ENCODE measurements around the gene CPZ.

The CPZ gene

DNA sequence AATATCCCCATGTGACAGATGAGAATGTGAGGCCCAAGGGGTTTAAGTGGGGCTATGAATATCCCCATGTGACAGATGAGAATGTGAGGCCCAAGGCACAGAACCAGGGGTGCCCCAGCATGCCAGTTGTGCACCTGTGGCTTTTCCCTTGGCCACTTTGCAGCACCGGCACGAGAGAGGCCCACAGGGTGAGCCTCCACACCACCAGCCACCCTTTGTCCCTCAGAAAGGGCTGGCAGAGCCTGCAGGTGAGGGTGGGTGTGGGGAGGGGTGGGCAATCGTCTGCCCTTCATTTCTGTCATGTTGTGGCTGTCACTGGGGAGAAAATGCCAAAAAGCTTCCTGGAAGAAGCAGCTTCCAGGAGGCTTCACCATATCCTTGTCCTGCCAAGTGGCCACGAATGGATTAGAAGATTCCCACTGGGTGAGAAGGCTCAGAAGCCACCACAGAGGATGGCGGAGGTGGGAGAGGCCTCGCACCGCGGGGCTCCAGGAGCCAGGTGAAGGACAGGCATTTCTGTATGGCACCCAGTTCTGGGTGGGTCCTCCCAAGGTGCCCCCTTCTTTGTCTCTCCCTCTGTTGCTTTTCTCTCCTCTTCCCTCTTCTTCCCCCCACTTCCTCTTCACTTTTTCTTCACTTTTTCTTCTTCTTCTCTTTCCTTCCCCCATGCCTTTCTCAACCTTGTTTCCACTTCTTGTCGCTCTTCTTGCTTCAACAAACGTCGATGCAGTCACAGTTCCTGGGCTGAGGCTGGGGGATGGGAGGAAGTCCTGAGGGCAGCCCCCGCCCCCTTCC, 12.8 kb upstream of the CPZ start:
- FAIRE-seq = no peak
- DNase-seq (ENCODE audit: extremely low spot score, insufficient read length, low read depth) = no peak

DNA sequence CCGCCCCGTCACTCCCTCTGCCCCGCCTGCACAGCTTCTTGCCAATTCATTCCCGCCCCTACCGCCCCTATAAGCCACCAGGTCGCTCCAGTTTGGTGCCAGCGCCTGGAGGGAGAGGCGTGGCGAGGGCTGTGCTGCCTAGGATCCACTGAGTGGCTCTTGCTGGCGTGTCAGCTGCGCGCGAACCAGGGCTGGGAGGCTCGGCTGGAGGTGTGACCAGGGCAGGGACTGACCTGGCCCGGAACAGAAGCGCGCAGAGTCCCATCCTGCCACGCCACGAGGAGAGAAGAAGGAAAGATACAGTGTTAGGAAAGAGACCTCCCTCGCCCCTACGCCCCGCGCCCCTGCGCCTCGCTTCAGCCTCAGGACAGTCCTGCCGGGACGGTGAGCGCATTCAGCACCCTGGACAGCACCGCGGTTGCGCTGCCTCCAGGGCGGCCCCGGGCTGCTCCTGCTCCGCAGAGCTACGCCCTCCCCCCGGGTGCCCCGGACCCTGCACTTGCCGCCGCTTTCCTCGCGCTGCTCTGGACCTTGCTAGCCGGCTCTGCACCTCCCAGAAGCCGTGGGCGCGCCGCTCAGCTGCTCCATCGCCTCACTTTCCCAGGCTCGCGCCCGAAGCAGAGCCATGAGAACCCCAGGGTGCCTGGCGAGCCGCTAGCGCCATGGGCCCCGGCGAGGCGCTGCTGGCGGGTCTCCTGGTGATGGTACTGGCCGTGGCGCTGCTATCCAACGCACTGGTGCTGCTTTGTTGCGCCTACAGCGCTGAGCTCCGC, 12.1 kb upstream of the CPZ start, which contains the start of gene GPR78:
TSS of gene GPR78 (plus strand) at position 72 of the 773 bp plus-strand sequence. CDS start at position 663, 591 bp downstream.
- DNase-seq (ENCODE audit: extremely low spot score, insufficient read length, low read depth) (no peak), FAIRE-seq (no peak)

DNA sequence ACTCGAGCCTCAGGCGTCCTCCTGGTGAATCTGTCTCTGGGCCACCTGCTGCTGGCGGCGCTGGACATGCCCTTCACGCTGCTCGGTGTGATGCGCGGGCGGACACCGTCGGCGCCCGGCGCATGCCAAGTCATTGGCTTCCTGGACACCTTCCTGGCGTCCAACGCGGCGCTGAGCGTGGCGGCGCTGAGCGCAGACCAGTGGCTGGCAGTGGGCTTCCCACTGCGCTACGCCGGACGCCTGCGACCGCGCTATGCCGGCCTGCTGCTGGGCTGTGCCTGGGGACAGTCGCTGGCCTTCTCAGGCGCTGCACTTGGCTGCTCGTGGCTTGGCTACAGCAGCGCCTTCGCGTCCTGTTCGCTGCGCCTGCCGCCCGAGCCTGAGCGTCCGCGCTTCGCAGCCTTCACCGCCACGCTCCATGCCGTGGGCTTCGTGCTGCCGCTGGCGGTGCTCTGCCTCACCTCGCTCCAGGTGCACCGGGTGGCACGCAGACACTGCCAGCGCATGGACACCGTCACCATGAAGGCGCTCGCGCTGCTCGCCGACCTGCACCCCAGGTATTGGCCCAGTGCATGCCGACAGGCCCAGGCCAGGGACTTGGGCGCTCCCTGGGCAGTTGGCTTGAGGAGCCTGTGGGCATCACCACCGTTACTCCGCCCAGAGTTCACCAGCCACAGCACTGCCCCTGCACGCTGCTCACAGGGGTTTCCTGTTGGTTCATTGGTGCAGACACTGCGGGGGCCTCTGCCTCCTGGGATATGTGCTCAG, 11.3 kb upstream of the CPZ start:
- DNase-seq (ENCODE audit: extremely low spot score, insufficient read length, low read depth) (no peak), FAIRE-seq (no peak)

DNA sequence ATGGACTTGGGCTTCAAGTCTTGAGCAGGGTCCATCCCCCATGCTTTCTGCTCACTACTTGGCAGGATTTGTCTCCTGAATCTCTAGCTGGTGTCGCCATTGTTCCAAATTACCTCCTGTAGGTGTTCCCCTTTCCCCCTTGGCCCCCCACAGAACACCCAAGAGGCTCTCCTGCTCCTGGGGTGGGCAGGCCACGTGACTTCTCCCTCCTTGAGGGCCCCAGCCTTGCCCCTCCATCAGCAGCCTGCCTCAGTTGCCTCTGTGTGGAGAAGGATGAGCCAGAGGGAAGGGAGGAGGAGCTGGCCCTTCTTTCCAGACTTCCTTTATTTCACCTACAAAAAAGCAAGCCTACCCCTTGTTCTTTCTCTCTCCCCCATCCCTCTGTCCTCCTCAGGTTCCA, 10.5 kb upstream of the CPZ start:
- DNase-seq (ENCODE audit: extremely low spot score, insufficient read length, low read depth) (no peak), FAIRE-seq (no peak)

DNA sequence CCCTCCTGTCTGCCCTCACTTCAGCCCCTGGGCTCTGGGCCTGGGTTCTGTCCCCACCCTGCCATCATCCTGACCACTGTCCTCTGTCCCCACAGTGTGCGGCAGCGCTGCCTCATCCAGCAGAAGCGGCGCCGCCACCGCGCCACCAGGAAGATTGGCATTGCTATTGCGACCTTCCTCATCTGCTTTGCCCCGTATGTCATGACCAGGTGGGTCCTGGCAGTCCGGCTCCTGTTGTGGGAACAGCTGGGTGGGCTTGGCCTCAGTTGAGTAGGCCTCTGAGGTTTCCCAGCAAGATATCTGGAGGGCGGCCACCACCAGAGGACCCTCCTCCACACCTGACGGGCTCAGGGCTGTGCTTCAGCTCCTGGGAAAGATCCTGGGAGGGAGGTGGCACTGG, 10.1 kb upstream of the CPZ start:
- no peak for FAIRE-seq
- no peak for DNase-seq (ENCODE audit: extremely low spot score, insufficient read length, low read depth)

DNA sequence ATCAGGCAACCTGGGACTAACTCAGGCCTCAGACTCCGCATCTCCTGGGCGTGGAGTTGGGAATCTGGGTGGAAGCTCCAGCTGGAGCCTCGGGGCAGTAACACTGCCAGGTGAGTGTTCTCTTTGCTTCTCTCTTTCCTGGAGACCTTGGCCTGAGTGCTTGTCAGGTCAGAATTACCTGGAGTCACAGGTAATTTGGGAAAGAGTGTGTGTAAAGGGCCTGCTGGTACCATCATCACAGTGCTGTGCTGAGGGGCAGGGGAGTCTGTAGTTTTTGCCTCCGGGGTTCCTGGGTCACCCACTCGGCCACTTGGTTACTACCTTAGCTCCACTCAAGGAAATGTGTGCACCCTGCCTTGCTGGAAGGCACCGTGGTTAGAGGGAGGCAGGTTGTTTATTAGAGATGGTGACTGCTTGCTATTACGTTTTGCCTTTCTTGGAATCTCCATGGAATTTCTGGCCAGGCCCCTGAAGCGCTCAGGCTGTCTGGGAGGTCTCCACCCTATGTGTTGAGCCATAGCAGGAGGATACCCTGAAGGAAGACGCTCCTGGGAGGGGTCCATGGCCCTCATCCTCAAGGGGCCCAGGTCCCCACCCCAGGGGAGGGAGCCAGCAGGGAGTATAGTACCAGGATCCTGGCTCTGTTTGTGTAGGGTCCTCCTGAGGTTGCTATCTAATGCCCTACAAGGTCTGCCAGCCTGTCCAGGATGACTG, 9.5 kb upstream of the CPZ start:
- DNase-seq (ENCODE audit: extremely low spot score, insufficient read length, low read depth) = no peak
- no peak for FAIRE-seq

DNA sequence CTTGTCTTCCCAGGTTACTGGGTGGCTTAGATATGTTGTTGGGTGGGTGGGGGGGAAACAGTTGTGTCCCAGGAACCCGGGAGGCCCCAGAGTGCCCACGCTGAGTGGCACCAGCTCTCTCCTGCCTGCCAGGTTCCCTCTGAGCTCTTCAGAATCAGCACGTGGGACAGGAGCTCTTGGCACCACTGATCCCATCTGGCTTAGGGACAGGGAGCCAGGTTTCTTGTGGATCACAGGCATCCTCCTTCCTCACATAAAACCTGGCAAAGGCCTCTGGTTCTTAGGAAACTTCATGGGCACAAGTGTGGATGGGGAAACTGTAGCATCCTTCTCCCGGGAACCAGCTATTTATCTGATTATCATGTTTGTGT, 8.9 kb upstream of the CPZ start:
- FAIRE-seq = no peak

DNA sequence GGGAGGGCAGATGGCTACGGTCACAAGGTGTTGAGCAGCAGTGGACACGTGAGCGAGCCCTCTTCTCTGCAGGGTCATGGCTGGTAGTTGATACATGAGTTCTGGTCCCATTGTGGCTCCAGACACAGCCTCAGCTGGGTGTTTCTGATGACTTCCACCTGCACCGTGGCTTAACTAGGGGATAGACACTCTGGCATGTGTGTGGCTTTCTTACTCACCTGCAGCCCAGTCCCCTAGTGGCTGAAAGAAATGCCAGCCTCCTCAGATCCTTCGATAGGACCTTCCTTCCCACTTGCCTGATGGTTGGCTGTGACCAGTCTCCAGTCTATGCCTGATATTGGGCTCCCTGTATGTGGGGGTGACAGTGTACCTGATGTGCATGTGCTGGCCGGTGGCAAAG, 7.4 kb upstream of the CPZ start:
- DNase-seq (ENCODE audit: extremely low spot score, insufficient read length, low read depth) (no peak), FAIRE-seq (no peak)

More for the DNA sequence above, 8.9 kb upstream of the CPZ start:
- DNase-seq (ENCODE audit: extremely low spot score, insufficient read length, low read depth) = no peak

DNA sequence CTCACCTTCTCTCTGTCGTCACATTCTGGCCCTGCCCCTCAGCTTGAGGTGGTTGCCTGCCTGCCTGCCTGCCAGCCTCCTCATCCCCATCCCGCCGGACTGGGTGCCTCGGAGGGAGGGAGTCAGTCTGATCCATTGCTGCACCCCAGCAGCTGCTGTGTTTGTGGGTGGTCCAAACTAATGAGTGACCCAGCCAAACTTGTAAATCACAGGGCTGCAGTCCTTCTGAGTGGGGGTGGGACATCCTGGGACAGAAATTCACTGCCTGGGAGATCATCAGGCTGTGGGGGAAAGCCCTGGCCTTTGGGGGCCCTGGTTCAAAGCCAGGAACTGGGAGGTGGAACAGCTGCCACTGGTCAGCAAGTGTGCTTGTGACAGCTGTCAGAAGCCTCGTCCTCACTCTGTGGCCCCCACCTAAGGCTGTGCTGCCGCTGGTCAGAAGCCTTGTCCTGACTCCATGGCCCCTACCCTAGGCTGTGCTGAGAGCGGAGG, 6.8 kb upstream of the CPZ start:
- FAIRE-seq (no peak), DNase-seq (ENCODE audit: extremely low spot score, insufficient read length, low read depth) (no peak)

DNA sequence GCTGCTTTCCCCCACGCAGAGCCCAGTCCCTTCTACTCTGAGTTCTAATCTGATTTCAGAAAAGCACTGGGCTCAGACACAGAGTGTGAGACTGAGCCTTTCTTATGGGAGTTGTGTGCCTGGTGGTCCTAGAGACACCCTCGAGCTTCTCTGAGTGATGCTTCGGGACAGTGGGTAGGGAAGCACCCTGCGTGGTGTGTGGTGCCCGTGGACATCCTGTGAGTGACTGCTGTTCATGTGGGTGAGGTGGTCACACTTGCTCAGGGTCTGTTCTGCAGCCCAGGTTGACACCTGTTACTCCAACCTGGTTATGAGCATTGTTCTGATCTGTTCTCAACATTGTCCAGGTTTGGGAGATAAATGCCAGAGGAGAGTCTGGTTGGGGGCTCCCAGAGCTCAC, 6.3 kb upstream of the CPZ start:
- FAIRE-seq = no peak
- no peak for DNase-seq (ENCODE audit: extremely low spot score, insufficient read length, low read depth)

DNA sequence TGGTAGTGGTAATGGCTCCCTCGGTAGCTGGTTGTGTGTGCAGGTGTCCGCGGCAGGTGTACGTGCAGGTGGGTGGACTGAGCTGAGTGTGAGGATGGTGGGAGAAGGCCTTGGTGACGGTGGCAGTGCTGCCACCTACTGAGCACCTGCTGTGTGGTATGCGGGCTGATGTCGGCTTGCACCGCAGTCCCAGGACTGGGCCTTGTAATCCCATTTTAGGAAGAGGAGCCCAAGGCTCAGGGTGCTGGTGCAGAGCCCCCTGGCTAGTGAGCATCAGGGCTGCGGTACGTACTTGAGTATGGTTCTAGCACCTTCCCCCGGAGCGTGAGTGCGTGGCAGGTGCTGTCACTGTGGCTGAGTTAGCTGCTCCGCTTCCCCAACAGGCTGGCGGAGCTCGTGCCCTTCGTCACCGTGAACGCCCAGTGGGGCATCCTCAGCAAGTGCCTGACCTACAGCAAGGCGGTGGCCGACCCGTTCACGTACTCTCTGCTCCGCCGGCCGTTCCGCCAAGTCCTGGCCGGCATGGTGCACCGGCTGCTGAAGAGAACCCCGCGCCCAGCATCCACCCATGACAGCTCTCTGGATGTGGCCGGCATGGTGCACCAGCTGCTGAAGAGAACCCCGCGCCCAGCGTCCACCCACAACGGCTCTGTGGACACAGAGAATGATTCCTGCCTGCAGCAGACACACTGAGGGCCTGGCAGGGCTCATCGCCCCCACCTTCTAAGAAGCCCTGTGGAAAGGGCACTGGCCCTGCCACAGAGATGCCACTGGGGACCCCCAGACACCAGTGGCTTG, 5.7 kb upstream of the CPZ start:
- FAIRE-seq = no peak
- DNase-seq (ENCODE audit: extremely low spot score, insufficient read length, low read depth) = no peak

DNA sequence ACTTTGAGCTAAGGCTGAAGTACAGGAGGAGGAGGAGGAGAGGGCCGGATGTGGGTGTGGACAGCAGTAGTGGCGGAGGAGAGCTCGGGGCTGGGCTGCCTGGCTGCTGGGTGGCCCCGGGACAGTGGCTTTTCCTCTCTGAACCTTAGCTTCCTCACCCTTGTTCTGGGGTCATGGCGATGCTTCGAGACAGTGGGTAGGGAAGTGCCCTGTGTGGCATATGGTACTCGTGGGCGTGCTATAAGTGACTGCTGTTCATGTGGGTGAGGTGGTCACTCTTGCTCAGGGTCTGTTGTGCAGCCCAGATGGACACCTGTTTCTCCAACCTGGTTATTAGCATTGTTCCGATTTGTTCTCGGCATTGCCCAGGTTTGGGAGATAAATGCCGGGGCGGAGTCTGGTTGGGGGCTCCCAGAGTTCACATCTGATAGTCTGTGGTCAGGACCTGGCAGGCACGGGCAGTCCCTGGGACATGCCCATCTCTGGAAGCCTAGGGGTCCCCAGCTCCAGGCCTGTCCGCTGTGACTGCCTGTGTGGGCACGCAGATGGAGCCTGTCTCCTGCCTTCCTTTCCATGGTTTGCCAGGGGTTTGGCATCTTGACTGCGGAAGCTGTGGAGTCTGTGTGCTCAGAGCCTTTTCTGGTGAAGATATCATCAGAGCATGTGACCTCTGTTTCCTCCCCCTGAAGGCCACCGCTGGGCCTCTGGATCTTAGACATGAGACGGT, 4.9 kb upstream of the CPZ start:
- no peak for DNase-seq (ENCODE audit: extremely low spot score, insufficient read length, low read depth)
- FAIRE-seq = no peak

DNA sequence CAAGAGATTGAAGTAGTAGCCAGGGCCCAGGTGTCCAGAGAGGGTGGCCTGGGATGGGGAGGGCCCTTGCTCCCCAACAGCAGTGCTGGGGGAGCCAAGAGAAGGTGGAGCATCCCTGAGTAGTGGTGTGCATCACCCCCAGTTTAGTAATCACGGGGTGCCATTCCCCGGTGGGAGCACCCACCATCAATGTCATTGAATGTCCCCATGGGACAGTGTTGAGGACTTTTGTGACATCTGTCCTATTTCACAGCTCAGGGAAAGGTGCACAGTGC, 4.4 kb upstream of the CPZ start:
- DNase-seq (ENCODE audit: extremely low spot score, insufficient read length, low read depth) = no peak
- no peak for FAIRE-seq

DNA sequence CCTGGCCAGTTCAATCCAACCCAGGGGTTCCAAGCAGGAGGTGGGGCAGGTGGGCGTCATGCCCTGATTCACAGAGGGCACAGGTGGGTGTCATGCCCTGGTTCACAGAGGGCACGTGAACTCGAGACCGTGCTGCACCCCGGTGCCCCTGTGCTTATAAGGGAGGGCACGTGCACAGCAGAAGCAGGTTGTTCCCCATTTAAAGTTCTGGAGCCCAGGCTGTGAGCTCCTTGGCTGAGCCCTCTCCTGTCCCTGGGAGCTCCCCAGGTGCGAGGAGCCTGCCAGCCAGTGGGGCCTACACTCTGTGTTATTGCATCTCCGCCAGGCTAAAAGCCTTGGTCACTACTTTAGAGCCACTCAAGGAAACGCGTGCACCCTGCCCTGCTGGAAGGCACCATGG, 3.2 kb upstream of the CPZ start:
- FAIRE-seq (no peak), DNase-seq (ENCODE audit: extremely low spot score, insufficient read length, low read depth) (no peak)

DNA sequence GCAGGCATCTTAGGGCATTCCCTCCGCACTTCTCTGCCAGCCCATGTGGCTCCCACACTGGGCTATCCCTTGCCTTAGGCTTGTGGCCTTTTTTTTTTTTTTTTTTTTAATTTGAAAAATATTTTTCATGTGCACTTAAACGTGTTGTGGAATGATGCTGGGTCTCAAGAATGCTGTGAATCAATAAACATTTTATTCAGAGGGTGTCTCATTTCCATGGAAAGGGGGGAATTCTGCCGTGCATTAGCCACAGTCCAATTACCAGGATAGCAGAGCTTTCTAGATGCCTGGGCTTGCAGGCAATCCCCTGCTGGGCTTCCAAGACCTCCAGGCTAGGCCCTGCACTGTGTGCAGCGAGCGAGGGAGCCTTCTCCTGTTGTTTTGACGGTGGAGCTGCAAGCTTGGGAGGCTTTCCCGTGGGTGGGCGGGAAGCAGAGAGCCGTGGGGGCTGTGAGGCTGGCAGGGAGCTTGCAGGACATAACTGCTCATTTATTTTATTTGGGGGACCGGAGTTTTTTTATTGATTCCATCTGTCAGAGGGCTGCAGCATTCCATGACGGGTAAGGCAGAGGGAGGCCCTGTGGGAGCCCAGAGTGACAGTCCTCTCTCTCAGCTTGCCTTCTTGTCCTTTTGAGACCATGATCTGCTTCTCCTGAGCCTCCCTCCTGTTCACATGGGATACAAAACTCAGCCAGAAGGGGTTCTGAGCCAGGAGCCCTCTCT, 2.6 kb upstream of the CPZ start:
- no peak for FAIRE-seq
- no peak for DNase-seq (ENCODE audit: extremely low spot score, insufficient read length, low read depth)

DNA sequence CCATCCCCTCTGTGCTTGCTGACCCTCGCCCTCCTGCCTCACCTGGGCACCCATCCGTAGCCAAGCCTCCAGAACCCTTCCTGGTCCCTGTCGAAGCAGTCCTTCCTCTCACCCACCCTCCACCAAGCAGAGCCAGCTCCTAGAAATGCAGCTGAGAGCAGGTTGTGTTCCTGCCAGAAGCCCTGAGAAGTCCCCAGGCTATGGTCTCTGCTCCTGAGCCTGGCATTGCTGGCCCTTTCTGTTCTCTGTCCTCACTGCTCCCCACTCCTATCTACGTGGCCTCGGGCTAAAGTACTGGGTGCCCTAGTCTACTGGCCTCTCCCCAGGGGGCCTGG, 2.1 kb upstream of the CPZ start:
- DNase-seq (ENCODE audit: extremely low spot score, insufficient read length, low read depth) (no peak), FAIRE-seq (no peak)

DNA sequence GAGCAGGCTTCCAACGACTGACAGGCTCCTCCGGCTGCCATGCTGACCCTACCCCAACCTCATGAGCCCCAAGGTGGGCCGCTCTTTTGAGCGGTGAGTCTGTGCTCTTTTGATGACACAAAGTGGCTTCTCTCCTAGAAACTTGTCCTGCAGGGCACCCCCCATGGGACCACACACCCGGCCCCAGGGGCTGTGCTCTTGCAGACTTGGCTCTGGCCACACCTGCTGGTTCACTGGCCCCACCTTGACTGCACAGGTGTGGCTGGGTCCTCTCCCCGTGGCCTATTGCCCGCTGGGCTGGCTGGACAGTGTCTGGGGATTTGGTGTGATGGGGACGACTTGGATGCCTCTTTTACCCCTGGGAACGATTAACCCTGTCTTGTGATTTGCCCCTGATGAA, 1.5 kb upstream of the CPZ start:
- FAIRE-seq = no peak
- no peak for DNase-seq (ENCODE audit: extremely low spot score, insufficient read length, low read depth)

DNA sequence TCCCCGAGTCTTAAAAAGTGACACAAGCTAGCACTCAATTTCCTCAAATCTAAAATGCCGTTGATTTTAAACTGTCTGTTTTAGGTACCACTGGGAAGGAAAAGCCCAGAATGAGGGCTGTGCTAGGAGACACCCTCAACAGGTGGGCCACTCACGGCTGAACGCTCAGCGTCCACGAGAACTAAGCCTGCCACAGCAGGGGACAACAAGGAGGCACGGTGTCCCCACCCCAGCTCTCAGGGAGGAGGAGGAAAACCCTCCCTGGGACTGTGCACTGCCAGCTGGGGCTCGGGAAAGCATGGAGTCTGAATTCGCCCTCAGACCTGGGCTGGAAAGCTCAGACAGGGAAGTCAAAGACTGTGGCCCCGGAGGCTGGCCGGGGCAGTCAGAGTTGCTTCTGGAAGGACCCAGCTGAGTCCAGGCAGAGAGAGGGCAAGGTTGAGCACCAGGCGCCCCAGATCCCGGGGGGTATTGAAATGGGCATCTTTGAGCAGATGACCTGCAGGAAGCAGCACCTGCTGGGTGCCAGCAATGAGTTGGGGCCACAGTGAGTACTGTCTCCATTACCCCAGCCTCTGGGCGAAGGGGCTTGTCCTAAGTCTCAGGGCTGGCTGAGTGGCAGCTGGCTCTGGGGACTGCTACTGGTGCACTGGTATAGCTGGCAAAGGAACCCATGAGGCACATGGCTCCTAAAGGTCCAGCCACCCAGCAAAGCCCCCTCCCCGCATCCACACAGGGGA, 769 bp upstream of the CPZ start:
- DNase-seq (ENCODE audit: extremely low spot score, insufficient read length, low read depth) (no peak), FAIRE-seq (no peak)
